Gastrocnemius medialis (tissue), 4 donors: ENCODE results near the gene MYOM3. TPM values are rescaled to one million over a fixed set of nuclear protein-coding genes. Genes with fewer than 3 reads are reported as not detected.

Source experiments
- ATAC-seq, 2 donors: fragments of 150-250 bp; one replicate each; pipeline ENCODE4 v1.9.1; 2016
- DNase-seq, 2 donors: peaks; one replicate each; pipeline ENCODE4 v3.0.0-alpha.2; 2019
- H3K27ac ChIP-seq, 4 donors: fragments of 200-600 bp; sonication (generic); 1 replicate in 1 of 4; 2 replicates in 3 of 4; pipeline ENCODE4 v1.5.1; 2016 to 2018; ENCODE audit warnings: mild to moderate bottlenecking in 2 of 4, moderate library complexity in 1 of 4
- H3K27me3 ChIP-seq, 3 donors: fragments of 200-600 bp; sonication (generic) in 2 of 3; 1 replicate in 1 of 3; 2 replicates in 2 of 3; pipeline versions ENCODE4 v1.5.1 to v1.6.0; 2016 to 2019; ENCODE audit warnings: mild to moderate bottlenecking in 1 of 3, moderate library complexity in 1 of 3
- H3K36me3 ChIP-seq, 2 donors: fragments of 200-600 bp; sonication (generic) in 1 of 2; one replicate each; pipeline ENCODE4 v1.5.1; 2017 to 2018
- H3K4me1 ChIP-seq, 2 donors: fragments of 200-600 bp; sonication (generic) in 1 of 2; one replicate each; pipeline ENCODE4 v1.5.1; 2016 to 2017; ENCODE audit warnings: mild to moderate bottlenecking in 2 of 2
- H3K4me3 ChIP-seq, 4 donors: fragments of 200-600 bp; sonication (generic) in 3 of 4; 1 replicate in 1 of 4; 2 replicates in 3 of 4; pipeline ENCODE4 v1.5.1; 2016 to 2019; ENCODE audit warnings: mild to moderate bottlenecking in 2 of 4
- H3K9me3 ChIP-seq, 3 donors: fragments of 200-600 bp; sonication (generic) in 2 of 3; 1 replicate in 1 of 3; 2 replicates in 2 of 3; pipeline ENCODE4 v1.5.1; 2016 to 2019
- POLR2A ChIP-seq, 2 donors: fragments of 450-650 bp; IDR thresholded peaks; one replicate each; pipeline ENCODE4 v1.6.1; 2017; ENCODE audit warnings: antibody characterized with exemption in 2 of 2, mild to moderate bottlenecking in 2 of 2, moderate library complexity in 2 of 2
- in situ Hi-C, 4 donors: fragments of 200-750 bp; cut with MboI; loops; one replicate each; pipeline versions ENCODE4 v1.15.0 to v1.8.0; 2017; ENCODE audit warnings: low sequenced_read_pairs in 4 of 4
- intact Hi-C: fragments of 100-400 bp; cut with DNase I; formaldehyde crosslinking; loops from one replicate; pipeline ENCODE4 v1.15.1; 2023; ENCODE audit warnings: low total_unique reads
- total RNA-seq, 4 donors: library from RNA; depleted of rRNA; stranded (reverse); fragments of >200 nt; gene quantifications; one replicate each; pipeline versions ENCODE4 v1.1.0 to v1.2.3, GENCODE V29; 2016
- TF ChIP-seq, protein P1 (sequence below), 5 experiments: fragments of 450-650 bp in 3 of 5; fragments of 200-600 bp in 2 of 5; sonication (generic) in 2 of 5; IDR thresholded peaks in 4 of 5; conservative IDR thresholded peaks in 1 of 5; 1 replicate in 4 of 5; 2 replicates in 1 of 5; pipeline ENCODE4 v1.5.1; 2016 to 2019; ENCODE audit warnings: antibody characterized with exemption in 5 of 5, mild to moderate bottlenecking in 3 of 5, moderate library complexity in 3 of 5

Gene MYOM3
- total RNA-seq, 4 donors from 2014 or later = 114 to 266 (median 184) TPM

DNA sequence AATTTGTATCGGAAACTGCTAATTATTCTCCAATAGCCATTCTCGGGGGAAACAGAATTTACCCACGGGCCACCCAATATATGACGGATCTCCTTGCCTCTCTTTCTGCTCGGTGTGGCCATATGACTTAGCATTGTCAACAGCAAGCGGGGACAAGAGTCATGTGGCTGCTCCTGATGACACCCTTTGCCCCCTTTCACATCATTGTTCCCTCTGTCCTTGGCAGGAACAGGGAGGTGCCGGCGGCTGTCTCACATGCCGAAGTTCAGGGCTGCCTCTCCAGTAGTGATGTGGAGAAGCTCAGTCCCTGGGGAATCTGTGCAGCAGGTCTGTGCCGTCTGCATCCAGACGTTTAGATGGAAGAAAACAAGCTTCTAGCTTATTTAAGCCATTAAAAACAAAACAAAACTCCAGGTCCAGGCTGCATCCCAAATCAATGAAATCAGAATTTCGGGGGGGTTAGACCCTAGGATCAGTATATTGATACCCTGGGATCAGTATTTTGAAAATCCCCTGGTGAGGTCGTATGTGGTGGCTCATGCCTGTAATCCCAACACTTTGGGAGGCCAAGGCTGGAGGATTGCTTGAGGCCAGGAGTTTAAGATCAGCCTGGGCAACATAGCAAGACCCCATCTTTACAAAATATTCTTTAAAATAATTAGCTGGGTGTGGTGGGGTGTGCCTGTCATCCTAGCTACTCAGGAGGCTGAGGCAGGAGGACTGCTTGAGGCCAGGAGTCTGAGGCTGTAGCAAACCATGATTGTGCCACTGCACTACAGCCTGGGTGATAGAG lies 10.8 kb downstream of the MYOM3 start:
- H3K36me3 ChIP-seq = no peaks in the 10 kb centered on the region
- intact Hi-C loops (no loop called here), in situ Hi-C loops (no loop called here)
- H3K4me1 ChIP-seq = peaks cover 61 to 63% of the 10 kb centered on the region in 2 donors
- H3K4me3 ChIP-seq = no peak overlapping the region
- H3K9me3 ChIP-seq = no peaks in the 10 kb centered on the region
- no peaks in the 10 kb centered on the region for H3K27me3 ChIP-seq
- DNase-seq = no peak
- no peak for ATAC-seq
- peak overlapping the region; percentile 93 to 97 (median 96) for H3K27ac ChIP-seq
- TF ChIP-seq POLR2A (IDR thresholded peaks at IDR 0.05) = no peak
- TF ChIP-seq, protein P1, sequence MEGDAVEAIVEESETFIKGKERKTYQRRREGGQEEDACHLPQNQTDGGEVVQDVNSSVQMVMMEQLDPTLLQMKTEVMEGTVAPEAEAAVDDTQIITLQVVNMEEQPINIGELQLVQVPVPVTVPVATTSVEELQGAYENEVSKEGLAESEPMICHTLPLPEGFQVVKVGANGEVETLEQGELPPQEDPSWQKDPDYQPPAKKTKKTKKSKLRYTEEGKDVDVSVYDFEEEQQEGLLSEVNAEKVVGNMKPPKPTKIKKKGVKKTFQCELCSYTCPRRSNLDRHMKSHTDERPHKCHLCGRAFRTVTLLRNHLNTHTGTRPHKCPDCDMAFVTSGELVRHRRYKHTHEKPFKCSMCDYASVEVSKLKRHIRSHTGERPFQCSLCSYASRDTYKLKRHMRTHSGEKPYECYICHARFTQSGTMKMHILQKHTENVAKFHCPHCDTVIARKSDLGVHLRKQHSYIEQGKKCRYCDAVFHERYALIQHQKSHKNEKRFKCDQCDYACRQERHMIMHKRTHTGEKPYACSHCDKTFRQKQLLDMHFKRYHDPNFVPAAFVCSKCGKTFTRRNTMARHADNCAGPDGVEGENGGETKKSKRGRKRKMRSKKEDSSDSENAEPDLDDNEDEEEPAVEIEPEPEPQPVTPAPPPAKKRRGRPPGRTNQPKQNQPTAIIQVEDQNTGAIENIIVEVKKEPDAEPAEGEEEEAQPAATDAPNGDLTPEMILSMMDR (IDR thresholded peaks at IDR 0.05 in 4 of 5, conservative IDR thresholded peaks at IDR 0.05 in 1 of 5) = no peak

DNA sequence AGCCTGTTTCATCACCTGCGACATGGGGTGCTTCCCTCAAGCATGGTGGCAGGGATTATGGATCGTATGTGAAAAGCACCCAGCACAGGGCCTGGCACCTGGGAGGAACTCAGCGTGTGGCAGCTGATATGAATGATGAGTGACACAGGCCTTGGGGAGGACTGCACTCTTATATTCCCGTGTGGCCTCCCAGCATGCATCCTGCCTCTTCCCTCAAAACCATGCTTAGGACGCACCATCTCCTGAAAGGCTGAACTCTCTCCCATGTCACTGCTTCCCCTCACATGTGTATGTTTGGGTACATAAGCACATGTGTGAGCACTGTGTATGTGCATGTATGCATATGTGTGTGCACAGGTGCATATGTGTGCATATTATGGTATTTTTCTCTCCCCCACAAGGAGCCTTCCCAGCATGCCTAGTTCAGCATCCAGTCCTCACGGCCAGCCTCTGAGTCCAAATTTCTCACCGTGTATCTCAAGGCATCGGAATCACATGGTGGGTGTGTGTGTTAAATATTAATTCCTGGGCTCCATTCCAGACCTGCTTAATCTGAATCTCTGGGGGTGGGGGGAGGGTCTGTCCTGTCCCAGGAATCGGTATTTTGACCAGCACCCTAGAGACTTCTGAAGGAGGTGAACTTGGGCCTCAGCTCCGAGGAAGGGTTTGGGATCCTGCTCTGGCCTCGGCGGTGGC lies 12.8 kb downstream of the MYOM3 start:
- H3K27ac ChIP-seq = peak overlapping the region; percentile 93 to 97 (median 96)
- H3K4me1 ChIP-seq = peaks cover 56% of the 10 kb centered on the region in 2 donors
- no peak for TF ChIP-seq POLR2A (IDR thresholded peaks at IDR 0.05)
- TF ChIP-seq, protein P1 (IDR thresholded peaks at IDR 0.05 in 4 of 5, conservative IDR thresholded peaks at IDR 0.05 in 1 of 5) = no peak
- no peaks in the 10 kb centered on the region for H3K36me3 ChIP-seq
- no peak overlapping the region for H3K4me3 ChIP-seq
- DNase-seq = no peak
- no peaks in the 10 kb centered on the region for H3K27me3 ChIP-seq
- H3K9me3 ChIP-seq = no peaks in the 10 kb centered on the region
- ATAC-seq = no peak
- in situ Hi-C loops = no loop called here
- intact Hi-C loops = no loop called here

DNA sequence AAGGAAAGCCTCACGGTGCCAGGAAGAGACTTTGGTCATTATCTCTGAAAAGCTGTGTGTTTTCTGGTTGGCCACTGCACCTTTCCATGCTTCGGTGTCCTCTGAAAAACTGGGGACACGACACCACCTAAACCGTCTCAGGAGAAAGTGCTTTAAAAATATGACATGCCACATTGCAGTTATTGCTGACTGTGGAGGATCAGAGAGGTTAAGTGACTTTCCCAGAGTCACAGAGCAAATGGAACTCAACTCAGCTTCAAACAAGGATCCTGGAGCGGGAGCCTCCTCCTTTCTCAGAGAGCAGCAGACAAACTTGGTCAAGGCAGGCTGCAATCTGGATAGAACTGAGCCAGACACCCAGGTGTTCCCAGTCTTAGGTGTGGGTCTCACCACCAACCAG lies 13.8 kb downstream of the MYOM3 start:
- ATAC-seq = no peak
- Histone ChIP-seq H3K27me3 (no peaks in the 10 kb centered on the region), H3K27ac (peak overlapping the region; percentile 93 to 97 (median 96)), H3K36me3 (peaks cover 0 to 5% of the 10 kb centered on the region in 2 donors), H3K9me3 (no peaks in the 10 kb centered on the region), H3K4me3 (no peak overlapping the region), H3K4me1 (peaks cover 46 to 48% of the 10 kb centered on the region in 2 donors)
- DNase-seq = no peak
- TF ChIP-seq POLR2A (IDR thresholded peaks at IDR 0.05) = no peak
- TF ChIP-seq, protein P1 (IDR thresholded peaks at IDR 0.05 in 4 of 5, conservative IDR thresholded peaks at IDR 0.05 in 1 of 5) = no peak
- in situ Hi-C loops (no loop called here), intact Hi-C loops (no loop called here)

DNA sequence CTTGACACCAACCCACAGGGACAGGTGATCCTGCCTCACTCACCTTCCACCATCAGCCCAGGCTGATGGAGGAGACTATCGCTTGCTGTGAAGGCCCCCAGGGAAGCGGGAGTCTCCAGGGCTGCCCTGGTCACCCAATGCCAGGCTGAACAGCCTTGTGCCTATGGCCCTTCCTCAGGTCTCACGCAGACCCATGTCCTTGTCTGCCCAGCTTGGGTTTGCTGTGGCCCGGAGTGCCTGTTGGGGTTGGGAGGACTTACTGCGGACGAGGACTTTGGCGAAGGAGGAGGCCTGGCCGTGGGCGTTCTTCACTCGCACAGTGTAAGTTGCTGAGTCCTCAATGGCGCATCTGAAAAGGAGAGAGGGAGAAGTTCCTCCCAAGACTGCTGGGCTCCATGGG lies 14.3 kb downstream of the MYOM3 start:
- Histone ChIP-seq H3K27ac (peak overlapping the region; percentile 93 to 97 (median 96)), H3K4me3 (no peak overlapping the region), H3K4me1 (peaks cover 42 to 43% of the 10 kb centered on the region in 2 donors), H3K9me3 (no peaks in the 10 kb centered on the region), H3K36me3 (peaks cover 0 to 5% of the 10 kb centered on the region in 2 donors), H3K27me3 (no peaks in the 10 kb centered on the region)
- no peak for DNase-seq
- intact Hi-C loops (loop anchor here (2.0 kb wide), 1 partner anchor 21 kb away; no protein-coding TSS in a partner anchor), in situ Hi-C loops (no loop called here)
- ATAC-seq = no peak
- TF ChIP-seq, protein P1 (IDR thresholded peaks at IDR 0.05 in 4 of 5, conservative IDR thresholded peaks at IDR 0.05 in 1 of 5) = no peak
- TF ChIP-seq POLR2A (IDR thresholded peaks at IDR 0.05) = no peak
